Gastrocnemius medialis (tissue), 4 donors: ENCODE results near the gene GGT6. TPM values are rescaled to one million over a fixed set of nuclear protein-coding genes. Genes with fewer than 3 reads are reported as not detected.
"Not testable (repeated sequence)": the region's sequence is repeated elsewhere in the genome, so short reads cannot be mapped to it uniquely, and the experiment has no call there.

ENCODE experiments used
- ATAC-seq, 2 donors: fragments of 150-250 bp; one replicate each; pipeline ENCODE4 v1.9.1; 2016
- DNase-seq, 2 donors: peaks; one replicate each; pipeline ENCODE4 v3.0.0-alpha.2; 2019
- H3K27ac ChIP-seq, 4 donors: fragments of 200-600 bp; sonication (generic); 1 replicate in 1 of 4; 2 replicates in 3 of 4; pipeline ENCODE4 v1.5.1; 2016 to 2018; ENCODE audit warnings: mild to moderate bottlenecking in 2 of 4, moderate library complexity in 1 of 4
- H3K27me3 ChIP-seq, 3 donors: fragments of 200-600 bp; sonication (generic) in 2 of 3; 1 replicate in 1 of 3; 2 replicates in 2 of 3; pipeline versions ENCODE4 v1.5.1 to v1.6.0; 2016 to 2019; ENCODE audit warnings: mild to moderate bottlenecking in 1 of 3, moderate library complexity in 1 of 3
- H3K36me3 ChIP-seq, 2 donors: fragments of 200-600 bp; sonication (generic) in 1 of 2; one replicate each; pipeline ENCODE4 v1.5.1; 2017 to 2018
- H3K4me1 ChIP-seq, 2 donors: fragments of 200-600 bp; sonication (generic) in 1 of 2; one replicate each; pipeline ENCODE4 v1.5.1; 2016 to 2017; ENCODE audit warnings: mild to moderate bottlenecking in 2 of 2
- H3K4me3 ChIP-seq, 4 donors: fragments of 200-600 bp; sonication (generic) in 3 of 4; 1 replicate in 1 of 4; 2 replicates in 3 of 4; pipeline ENCODE4 v1.5.1; 2016 to 2019; ENCODE audit warnings: mild to moderate bottlenecking in 2 of 4
- H3K9me3 ChIP-seq, 3 donors: fragments of 200-600 bp; sonication (generic) in 2 of 3; 1 replicate in 1 of 3; 2 replicates in 2 of 3; pipeline ENCODE4 v1.5.1; 2016 to 2019
- POLR2A ChIP-seq, 2 donors: fragments of 450-650 bp; IDR thresholded peaks; one replicate each; pipeline ENCODE4 v1.6.1; 2017; ENCODE audit warnings: antibody characterized with exemption in 2 of 2, mild to moderate bottlenecking in 2 of 2, moderate library complexity in 2 of 2
- in situ Hi-C, 4 donors: fragments of 200-750 bp; cut with MboI; loops; one replicate each; pipeline versions ENCODE4 v1.15.0 to v1.8.0; 2017; ENCODE audit warnings: low sequenced_read_pairs in 4 of 4
- intact Hi-C: fragments of 100-400 bp; cut with DNase I; formaldehyde crosslinking; loops from one replicate; pipeline ENCODE4 v1.15.1; 2023; ENCODE audit warnings: low total_unique reads
- total RNA-seq, 4 donors: library from RNA; depleted of rRNA; stranded (reverse); fragments of >200 nt; gene quantifications; one replicate each; pipeline versions ENCODE4 v1.1.0 to v1.2.3, GENCODE V29; 2016
- TF ChIP-seq, protein P1 (sequence below), 5 experiments: fragments of 450-650 bp in 3 of 5; fragments of 200-600 bp in 2 of 5; sonication (generic) in 2 of 5; IDR thresholded peaks in 4 of 5; conservative IDR thresholded peaks in 1 of 5; 1 replicate in 4 of 5; 2 replicates in 1 of 5; pipeline ENCODE4 v1.5.1; 2016 to 2019; ENCODE audit warnings: antibody characterized with exemption in 5 of 5, mild to moderate bottlenecking in 3 of 5, moderate library complexity in 3 of 5

GGT6 gene
- total RNA-seq, 4 donors from 2014 or later: 0.63 TPM; not detected in 3

DNA sequence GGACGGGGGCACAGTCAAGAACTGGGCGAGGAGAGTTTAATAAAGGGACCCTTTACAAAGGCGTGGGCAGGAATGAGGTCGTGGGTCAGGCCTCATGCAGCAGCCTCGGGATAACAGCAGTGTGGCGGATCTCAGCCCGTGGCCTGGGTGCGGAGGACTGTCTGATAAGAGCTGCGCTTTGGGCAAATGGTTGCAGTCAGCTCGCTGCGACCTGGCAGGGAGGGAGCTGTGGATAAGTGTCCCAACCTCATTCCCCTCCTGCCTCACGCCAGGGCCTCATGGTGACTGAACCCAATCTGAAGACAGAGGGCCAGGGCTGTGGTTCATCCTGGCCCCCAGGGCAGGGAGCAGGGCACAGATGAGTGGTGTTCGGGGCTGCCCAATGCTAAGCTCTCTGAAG is 37.6 kb upstream of the GGT6 start:
- Histone ChIP-seq H3K27ac (peak overlapping the region; percentile 86 to 100 (median 94)), H3K4me3 (no peak overlapping the region), H3K36me3 (peaks cover 0 to 40% of the 10 kb centered on the region in 2 donors), H3K9me3 (no peaks in the 10 kb centered on the region), H3K27me3 (no peaks in the 10 kb centered on the region), H3K4me1 (peaks cover 76 to 82% of the 10 kb centered on the region in 2 donors)
- ATAC-seq (no peak), DNase-seq (peak in 1 of 2 donors; percentile 74)
- in situ Hi-C loops: no loop called here
- TF ChIP-seq, protein P1, sequence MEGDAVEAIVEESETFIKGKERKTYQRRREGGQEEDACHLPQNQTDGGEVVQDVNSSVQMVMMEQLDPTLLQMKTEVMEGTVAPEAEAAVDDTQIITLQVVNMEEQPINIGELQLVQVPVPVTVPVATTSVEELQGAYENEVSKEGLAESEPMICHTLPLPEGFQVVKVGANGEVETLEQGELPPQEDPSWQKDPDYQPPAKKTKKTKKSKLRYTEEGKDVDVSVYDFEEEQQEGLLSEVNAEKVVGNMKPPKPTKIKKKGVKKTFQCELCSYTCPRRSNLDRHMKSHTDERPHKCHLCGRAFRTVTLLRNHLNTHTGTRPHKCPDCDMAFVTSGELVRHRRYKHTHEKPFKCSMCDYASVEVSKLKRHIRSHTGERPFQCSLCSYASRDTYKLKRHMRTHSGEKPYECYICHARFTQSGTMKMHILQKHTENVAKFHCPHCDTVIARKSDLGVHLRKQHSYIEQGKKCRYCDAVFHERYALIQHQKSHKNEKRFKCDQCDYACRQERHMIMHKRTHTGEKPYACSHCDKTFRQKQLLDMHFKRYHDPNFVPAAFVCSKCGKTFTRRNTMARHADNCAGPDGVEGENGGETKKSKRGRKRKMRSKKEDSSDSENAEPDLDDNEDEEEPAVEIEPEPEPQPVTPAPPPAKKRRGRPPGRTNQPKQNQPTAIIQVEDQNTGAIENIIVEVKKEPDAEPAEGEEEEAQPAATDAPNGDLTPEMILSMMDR (IDR thresholded peaks at IDR 0.05 in 4 of 5, conservative IDR thresholded peaks at IDR 0.05 in 1 of 5): no peak
- TF ChIP-seq POLR2A (IDR thresholded peaks at IDR 0.05): no peak
- intact Hi-C loops: no loop called here

DNA sequence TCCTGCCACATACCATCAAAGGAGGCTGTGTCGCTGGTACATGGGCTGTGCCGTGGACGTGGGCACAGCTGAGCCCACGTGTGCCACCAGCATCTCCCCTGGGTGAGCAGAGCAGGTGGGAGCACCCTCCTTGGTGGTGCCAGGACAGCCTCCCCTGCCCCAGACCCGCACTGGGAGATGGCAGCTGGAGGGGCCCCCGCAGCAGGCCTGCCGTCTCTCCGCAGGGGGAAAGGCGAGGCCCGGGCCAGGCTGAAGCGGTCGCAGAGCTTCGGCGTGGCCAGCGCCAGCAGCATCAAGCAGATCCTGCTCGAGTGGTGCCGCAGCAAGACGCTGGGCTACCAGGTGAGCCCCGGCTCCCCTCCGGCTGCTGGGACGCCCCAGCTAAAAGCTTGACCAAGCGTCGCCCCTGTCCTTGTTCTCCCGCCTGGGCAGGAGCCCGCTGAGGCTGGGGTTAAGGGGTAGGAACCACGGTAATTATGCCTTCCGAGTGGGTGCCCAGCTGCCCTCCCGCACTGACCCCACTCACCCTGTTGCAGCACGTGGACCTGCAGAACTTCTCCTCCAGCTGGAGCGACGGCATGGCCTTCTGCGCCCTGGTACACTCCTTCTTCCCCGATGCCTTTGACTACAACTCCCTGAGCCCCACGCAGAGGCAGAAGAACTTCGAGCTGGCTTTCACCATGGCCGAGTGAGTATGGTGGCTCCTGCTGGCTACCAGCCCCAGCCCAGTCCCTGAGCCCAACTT is 36.4 kb upstream of the GGT6 start:
- Histone ChIP-seq H3K27me3 (no peaks in the 10 kb centered on the region), H3K4me3 (no peak overlapping the region), H3K4me1 (peaks cover 76 to 82% of the 10 kb centered on the region in 2 donors), H3K27ac (peak overlapping the region; percentile 86 to 100 (median 94)), H3K9me3 (no peaks in the 10 kb centered on the region), H3K36me3 (peaks cover 0 to 49% of the 10 kb centered on the region in 2 donors)
- TF ChIP-seq, protein P1 (IDR thresholded peaks at IDR 0.05 in 4 of 5, conservative IDR thresholded peaks at IDR 0.05 in 1 of 5): no peak
- no peak for TF ChIP-seq POLR2A (IDR thresholded peaks at IDR 0.05)
- DNase-seq: no peak
- ATAC-seq: no peak
- in situ Hi-C loops (no loop called here), intact Hi-C loops (no loop called here)

DNA sequence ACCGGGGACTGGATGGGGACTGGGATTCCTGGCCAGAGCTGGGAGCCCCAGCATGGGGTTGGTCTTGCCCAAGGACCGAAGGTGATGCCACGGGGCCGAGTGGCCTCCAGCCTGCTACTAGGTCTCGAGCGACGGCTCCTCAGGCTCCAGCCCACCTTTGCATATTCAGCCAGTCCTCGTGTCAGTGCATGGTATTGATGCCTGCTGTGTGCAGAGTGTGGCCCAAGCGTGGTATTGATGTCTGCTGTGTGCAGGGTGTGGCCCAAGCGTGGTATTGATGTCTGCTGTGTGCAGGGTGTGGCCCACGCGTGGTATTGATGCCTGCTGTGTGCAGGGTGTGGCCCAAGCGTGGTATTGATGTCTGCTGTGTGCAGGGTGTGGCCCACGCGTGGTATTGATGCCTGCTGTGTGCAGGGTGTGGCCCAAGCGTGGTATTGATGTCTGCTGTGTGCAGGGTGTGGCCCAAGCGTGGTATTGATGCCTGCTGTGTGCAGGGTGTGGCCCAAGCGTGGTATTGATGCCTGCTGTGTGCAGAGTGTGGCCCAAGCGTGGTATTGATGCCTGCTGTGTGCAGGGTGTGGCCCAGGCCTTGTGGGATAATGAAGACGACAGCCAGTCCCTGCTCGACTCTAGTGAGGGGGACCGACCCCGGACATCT is 35.4 kb upstream of the GGT6 start:
- H3K9me3 ChIP-seq, H3K27me3 ChIP-seq, H3K4me3 ChIP-seq, DNase-seq, in situ Hi-C loops, ATAC-seq, intact Hi-C loops: not testable (repeated sequence)
- Histone ChIP-seq H3K4me1 (peaks cover 76 to 82% of the 10 kb centered on the region in 2 donors), H3K36me3 (peaks cover 0 to 49% of the 10 kb centered on the region in 2 donors), H3K27ac (peak overlapping the region; percentile 90 to 100 (median 98))

DNA sequence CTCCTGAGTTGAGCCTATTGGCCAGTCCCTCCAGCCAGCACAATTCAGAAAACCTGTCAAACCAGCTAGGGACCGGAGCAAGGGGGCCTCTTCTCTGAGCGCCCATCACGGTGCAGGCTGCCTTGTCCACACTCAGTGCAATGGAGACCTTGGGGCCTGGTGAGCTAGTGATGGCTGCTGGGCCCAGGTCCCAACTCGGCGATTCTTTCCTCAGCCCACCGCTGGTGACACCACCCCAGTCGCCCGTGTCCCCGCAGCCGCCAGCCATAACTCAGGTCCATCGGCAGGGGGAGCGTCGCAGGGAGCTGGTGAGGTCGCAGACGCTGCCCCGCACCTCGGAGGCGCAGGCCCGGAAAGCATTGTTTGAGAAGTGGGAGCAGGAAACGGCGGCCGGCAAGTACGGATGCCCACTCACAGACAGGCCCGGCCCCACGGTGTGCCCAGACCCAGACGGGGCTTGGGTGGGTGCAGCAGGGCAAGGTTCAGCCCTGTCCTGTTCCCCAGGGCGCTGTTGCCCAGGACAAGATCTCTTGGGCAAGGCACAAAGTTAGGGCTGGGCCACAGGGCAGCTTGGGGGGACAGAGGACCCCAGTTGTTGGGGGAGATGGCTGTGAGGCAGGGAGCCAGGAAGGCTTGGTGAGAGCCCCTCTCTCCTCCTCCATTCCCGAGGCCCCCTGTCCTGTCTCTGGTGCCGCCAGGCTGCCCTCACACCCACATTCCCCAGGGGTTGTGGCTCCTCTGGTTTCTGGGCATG is 34.7 kb upstream of the GGT6 start:
- H3K36me3 ChIP-seq: peaks cover 0 to 49% of the 10 kb centered on the region in 2 donors
- DNase-seq (no peak), ATAC-seq (no peak)
- peaks cover 78 to 84% of the 10 kb centered on the region in 2 donors for H3K4me1 ChIP-seq
- H3K27me3 ChIP-seq: no peaks in the 10 kb centered on the region
- TF ChIP-seq POLR2A (IDR thresholded peaks at IDR 0.05): no peak
- TF ChIP-seq, protein P1 (IDR thresholded peaks at IDR 0.05 in 4 of 5, conservative IDR thresholded peaks at IDR 0.05 in 1 of 5): peak in 4 of 5 experiments; percentile 34 to 56 (median 44)
- in situ Hi-C loops (no loop called here), intact Hi-C loops (no loop called here)
- H3K4me3 ChIP-seq: no peak overlapping the region
- H3K27ac ChIP-seq: peak overlapping the region; percentile 90 to 100 (median 98)
- H3K9me3 ChIP-seq: no peaks in the 10 kb centered on the region

DNA sequence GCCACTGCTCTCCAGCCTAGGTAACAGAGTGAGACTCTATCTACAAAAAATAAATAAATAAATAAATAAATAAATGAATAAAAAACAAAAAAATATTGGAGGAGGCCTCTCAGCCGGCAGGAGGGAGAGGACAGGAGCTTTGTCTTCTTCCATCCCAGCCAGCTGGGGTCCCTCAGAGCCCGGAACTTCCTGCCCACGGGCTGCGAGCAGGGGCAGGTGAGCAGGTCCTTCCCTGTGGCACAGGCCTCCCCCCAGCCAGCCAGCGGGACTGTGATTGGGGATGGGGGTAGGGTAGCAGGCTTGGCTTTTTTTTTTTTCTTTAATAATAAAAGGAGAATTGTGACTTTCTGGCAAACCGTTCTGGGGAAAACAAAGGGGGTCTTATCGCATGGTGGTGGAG is 34.0 kb upstream of the GGT6 start:
- H3K27ac ChIP-seq: peak overlapping the region; percentile 90 to 100 (median 98)
- peaks cover 73 to 79% of the 10 kb centered on the region in 2 donors for H3K4me1 ChIP-seq
- DNase-seq (no peak), ATAC-seq (no peak)
- TF ChIP-seq, protein P1 (IDR thresholded peaks at IDR 0.05 in 4 of 5, conservative IDR thresholded peaks at IDR 0.05 in 1 of 5): no peak
- TF ChIP-seq POLR2A (IDR thresholded peaks at IDR 0.05): no peak
- peaks cover 0 to 49% of the 10 kb centered on the region in 2 donors for H3K36me3 ChIP-seq
- no peaks in the 10 kb centered on the region for H3K27me3 ChIP-seq
- intact Hi-C loops (no loop called here), in situ Hi-C loops (no loop called here)
- H3K4me3 ChIP-seq: no peak overlapping the region
- no peaks in the 10 kb centered on the region for H3K9me3 ChIP-seq
